ENCODE measurements around the gene COA8.

- TF ChIP-seq GATA2 (IDR thresholded peaks at IDR 0.05; ENCODE audit: low read depth, low read length) (no peak), GATA3 (IDR thresholded peaks at IDR 0.05; ENCODE audit: low read depth, low read length) (no peak)
These were observed 19.4 kb downstream of the COA8 start for GRCh38 chr14:103581954-103582703.
